ENCODE measurements around the gene MSRB1.
"Not testable (repeated sequence)": the region's sequence is repeated elsewhere in the genome, so short reads cannot be mapped to it uniquely, and the experiment has no call there.

MSRB1 gene

DNA sequence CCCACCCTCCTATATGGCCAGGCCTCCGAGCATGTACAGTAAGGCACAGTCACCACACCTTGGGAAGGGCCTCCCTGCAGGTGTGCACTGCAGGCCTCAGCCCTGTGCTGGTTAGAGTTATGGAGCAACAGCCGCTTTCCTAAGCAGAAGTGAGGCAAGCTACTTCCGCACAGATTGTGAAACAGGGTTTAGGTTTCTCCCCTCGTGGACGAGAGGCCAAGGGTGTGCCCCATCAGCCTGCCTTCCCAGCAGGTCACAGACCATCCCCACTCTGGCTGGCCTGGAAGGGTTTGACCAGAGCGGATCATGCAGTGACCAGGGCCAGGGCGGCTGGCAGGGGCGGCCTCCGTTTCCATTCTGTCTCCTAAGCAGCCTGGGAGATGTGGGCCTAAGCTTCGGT, 4.7 kb downstream of the MSRB1 start:
- no peak for FAIRE-seq

DNA sequence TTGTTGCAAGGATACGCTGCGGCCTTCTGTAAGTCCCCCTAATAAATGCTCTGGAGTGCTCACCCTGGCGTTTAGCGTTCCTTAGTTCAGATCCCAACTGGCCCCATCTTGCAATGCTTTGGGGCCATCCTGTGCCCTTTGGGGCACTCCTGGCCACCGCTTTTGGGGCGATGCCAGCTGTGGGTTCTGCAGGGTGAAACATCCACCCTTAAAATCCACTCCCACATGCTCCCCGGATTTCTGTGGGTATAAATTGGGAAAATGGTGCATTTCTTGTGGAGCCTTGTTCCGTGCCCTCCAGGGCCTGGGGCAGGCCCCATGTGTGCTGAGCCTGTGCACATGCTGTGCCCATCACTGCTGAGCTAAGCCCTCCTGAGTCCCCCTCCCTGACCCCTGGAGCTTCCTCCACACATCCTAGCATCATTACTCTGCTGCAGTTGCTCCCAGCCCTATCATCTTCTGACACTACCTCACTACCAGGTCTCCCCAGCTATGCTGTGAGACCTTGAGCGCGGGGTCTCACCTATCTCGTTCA, 6.0 kb downstream of the MSRB1 start:
- no peak for FAIRE-seq

DNA sequence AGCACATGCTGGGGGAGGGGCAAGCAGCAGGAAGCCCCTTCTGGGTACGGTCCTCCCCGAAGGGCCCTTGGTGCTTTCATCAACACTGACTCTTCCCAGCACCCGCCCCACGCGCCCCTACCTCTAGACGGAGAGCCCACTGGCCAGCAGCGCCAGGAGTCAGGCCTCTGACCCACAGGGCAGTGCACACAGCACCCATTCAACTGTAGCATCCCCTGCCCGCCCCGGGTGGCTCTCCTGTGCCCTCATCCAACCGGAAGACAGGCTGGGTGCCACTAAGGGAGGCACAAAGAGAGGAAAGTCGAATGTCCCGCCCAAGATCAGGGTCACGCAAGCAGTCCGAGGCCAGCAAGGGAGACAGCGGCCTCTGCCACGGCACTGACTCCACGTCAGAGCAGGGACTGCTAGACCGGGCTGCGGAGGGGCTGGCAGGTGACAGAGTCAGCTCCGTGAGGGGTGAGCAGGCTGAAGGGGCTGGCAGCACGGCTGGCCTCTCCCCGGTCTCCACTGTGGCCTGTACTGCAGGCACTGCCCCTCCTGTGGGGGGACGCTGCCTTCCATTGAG, 9.8 kb downstream of the MSRB1 start:
- FAIRE-seq, result no peak

DNA sequence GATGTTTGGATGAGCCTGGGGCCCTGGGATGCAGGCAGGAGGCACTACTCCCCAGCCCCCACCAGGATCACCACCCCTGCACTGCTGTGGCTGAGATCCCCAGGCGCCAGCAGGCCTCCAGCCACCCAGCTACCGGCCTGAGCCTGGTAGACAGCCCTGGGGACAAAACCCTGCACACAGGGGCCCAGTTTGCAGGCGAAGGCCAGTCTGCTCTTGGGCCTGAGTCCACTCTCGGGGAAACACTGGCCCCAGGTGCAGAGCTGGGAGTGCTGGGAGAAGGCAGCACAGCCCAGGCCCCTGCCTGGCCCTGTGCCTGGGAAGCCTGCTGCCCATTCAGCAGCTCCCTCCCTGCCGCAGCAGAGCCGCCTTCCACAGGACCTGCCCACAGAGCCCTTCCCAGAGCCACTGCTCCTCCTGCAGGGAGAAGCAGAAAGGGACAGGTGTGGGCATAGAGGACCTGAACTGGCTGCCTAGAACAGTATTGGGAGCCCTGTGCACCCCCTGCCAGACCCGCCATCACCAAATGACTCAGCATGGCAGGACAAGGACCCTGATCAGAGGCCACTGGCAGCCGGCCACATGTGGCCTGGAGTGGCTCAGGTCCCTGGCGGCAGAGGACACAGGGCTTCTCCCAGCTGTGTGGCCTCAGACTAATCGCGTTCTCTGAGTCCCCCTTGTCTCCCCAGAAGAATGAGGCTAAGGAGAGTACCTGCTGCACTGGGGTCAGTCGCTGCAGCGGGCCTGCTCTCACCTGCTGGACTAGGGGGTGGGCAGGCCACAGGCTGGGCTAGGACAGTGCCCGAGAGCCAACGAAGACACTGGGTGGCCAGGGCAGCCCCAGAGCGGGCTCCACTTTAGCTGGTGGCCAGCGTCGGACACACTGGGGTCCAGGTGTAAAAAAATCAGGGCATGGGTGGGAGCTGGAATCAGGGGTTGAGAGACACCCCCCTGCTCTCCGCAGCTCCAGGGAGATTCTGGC, 10.7 kb downstream of the MSRB1 start:
- no peak for FAIRE-seq

DNA sequence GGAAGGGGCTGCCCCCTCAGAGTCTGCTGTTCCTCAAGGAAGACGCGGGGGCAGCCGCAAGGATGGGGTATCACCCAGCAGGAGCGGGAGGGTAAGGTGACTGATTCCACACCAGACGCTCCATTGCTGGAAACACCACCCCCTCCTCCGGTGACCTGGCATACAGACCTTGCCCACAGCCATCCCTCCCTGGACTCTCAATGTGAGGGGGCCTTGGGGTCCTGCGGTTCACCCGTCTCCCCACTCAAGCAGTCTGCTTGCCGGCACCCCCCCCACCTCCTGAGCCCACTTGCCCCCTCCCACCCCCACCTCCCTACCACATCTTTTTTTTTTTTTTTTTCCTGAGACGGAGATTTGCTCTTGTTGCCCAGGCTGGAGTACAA, 12.7 kb downstream of the MSRB1 start:
- FAIRE-seq, result no peak

DNA sequence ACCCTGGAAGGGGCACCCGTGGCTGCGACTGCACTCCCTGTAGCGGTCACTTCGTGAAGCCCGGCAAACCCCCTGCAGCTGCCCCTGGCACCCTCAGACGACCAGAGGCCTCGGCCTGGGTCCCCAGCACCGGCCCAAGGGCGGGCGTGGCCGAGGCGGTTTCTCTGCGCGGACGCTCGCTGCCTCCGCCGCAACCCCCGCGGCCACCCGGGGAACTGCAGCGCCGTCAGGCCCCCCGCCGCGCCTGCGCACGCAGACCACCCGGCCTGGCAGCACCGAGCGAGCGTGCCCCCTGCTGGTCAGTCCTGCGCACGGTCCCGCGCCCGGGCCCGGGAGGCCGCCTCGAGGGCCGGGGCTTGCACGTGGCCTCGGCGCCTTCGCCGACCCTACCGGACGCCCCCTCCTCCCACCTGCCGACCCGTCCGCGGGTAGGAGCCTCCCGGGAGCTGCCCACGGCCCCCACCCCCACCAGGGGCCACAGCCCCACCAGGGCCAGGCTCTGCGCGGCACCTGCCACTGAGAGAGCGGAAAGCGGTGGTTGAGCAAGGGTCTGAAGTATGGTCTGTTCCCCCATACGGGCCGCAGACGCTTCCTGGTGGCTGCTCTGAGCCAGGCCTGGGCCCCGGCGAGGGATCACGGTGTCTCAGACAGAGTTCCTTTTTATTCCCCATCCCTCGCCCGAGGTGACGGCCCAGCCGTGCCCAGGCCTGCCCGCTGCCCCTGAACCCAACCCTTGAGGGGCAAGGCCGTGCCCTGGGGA, 13.2 kb downstream of the MSRB1 start:
- no peak for FAIRE-seq

DNA sequence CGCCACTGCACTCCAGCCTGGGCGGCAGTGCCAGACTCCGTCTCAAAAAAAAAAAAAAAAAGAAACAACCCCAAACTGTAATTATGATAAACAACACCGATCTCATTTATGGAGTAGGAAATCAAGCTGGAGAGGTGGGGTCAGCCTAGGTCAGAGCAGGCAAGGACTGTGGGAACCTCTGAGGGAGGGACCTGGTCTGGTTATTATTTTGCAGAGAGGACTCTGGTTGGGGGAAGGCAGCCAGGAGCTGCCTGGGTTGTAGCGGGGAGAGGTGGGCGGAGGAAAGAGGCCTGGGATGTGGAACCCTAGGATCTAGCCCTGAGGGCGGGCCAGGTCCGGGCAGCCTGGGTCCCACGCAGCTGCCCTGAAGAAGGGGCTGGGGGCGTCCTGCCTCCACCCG, 13.9 kb downstream of the MSRB1 start:
- no peak for FAIRE-seq

DNA sequence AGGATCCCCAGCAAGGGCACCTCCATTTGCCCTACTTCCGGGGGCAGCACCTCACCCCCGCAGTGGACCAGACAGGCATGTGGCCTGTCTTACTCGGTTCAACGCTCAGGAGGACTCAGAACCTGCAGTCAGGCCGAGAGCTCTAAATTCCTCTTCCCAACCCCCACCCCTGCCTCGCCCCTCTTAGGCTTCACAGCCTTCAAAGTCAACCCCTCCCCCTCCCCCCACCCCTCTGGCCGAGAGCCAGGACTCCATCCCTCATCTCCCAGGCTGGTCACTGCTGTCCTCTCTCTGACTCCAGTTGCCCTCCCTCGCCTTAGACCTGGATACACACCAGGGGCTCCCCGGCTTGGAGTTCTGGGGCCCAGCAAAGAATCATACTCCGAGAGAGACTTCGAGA, 16.7 kb downstream of the MSRB1 start:
- FAIRE-seq, result no peak

DNA sequence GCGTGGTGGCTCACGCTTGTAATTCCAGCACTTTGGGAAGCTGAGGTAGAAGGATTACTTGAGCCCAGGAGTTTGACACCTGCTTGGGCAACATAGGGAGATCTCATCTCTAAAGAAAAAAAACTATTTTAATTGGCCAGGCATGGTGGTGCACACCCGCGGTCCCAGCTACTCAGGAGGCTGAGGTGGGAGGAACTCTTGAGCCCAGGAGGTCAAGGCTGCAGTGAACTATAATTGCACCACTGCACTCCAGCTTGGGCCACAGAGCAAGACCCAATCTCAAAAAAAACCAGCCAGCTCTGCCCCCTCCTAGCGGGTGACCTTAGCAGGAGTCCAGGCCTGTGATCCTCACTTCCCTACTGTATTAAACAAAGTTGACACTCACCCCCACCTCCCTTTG, 18.9 kb downstream of the MSRB1 start:
- FAIRE-seq, result no peak

DNA sequence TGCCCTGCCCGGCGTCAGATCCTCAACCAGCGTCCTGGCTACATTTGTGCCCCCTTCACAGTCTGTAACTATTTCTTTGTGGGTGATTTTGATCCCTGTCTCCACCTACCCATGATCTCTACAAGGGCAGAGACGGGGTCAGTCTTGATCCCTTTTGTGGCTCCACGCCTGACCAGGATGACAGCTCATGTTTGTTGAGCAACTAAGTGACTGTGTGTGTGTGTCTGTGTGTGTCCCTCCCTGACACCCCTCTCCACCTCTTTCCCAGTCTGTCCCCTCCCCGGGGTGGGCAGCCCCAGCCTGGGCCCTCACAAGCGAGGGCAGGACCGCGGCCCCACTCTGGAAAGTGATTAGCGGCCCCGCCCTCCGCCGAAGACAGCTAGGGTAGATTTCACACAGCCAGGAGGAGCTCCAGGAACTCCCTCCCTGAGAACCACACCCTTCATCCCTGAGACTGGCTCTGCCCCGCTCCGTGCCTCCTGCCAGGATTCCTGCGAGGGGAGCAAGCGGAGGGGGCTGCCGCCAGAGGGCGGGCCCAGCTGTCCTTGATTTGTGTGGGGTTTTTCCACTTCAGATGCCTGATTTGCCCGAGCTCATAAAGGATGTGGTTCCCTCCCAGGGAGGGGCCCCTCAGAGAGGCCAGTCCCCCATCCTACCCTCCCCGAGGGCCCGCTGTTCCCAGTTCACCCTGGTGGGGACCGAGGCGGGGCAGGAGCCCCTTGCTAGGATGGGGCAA, 19.5 kb downstream of the MSRB1 start:
- FAIRE-seq, result no peak

DNA sequence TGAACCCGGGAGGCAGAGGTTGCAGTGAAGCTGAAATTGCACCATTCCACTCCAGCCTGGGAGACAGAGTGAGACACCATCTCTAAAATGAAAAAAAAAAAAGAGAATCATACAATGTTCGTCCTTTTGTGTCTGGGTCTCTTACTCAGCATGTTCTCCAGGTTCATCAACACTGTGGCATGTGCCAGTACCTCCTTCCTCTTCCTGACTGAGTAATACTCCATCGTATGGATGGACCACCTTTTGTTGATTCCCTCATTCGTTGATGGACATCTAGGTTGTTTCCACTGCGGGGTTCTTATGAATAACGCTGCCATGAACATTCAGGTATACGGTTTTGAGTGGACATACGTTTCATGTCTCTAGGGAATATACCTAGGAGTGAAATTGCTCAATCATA, 20.6 kb downstream of the MSRB1 start:
- FAIRE-seq, result no peak

DNA sequence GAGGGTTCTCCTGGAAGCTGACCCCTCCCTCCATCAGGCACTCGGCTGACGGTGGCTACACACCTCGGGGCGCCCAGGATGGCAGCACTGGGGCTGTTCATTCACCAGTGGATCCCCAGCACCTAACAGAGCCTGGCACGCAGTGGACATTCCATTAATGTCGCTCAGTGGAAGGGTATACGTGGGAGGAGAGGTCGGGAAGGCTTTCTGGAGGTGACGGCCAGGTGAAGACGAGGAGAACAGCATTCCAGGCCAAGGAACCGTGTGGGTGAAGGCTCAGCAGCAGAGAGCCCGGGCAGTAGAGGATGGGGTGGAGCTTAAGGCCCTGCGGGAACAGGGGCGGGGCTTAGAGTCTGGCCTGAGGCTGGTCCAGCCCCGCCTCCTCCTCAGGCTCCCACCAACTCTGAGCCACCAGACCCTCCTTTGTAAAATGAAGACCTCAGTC, 22.2 kb downstream of the MSRB1 start:
- no peak for FAIRE-seq

DNA sequence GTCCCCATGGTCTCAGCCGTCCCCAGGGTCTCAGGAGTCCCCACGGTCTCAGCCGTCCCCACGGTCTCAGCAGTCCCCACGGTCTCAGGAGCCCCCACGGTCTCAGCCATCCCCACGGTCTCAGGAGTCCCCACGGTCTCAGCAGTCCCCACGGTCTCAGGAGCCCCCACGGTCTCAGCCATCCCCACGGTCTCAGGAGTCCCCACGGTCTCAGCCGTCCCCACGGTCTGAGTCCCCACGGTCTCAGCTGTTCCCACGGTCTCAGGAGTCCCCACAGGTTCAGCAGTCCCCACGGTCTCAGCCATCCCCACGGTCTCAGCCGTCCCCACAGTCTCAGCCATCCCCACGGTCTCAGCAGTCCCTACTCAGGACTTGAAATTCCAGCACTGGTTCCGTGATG, 22.9 kb downstream of the MSRB1 start:
- not testable (repeated sequence) for FAIRE-seq

DNA sequence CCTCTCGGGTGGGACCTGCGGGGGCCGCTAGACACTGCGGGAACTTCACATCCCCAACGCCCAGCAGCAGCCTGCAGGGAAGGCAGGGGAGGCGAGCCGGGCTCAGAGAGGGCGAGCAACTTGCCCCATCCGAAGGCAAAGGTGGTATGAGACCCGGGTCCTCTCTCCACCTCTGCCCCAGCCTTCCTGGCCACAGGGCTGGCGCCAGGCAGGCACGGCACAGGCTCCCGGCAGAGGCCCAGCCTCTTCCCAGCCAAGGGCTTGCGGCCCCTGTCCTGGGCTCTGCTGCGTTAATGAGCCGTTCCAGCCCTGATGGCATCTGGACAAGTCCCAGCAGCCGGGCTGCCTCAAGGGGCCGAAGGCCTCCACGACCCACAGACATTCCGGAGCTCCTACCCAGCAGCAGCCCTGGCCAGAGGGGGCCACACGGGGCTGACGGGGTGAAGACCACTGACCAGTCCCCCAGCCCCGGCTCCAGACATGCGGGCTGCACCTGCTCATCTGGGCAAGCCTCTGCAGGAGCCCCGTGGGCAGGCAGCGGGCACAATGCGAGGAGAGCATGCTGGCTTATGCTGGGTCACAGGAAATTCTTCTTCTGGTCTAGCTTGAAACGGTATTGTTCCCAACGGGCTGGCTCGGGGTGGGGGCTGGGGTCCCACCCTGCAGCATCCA, 23.5 kb downstream of the MSRB1 start:
- no peak for FAIRE-seq

DNA sequence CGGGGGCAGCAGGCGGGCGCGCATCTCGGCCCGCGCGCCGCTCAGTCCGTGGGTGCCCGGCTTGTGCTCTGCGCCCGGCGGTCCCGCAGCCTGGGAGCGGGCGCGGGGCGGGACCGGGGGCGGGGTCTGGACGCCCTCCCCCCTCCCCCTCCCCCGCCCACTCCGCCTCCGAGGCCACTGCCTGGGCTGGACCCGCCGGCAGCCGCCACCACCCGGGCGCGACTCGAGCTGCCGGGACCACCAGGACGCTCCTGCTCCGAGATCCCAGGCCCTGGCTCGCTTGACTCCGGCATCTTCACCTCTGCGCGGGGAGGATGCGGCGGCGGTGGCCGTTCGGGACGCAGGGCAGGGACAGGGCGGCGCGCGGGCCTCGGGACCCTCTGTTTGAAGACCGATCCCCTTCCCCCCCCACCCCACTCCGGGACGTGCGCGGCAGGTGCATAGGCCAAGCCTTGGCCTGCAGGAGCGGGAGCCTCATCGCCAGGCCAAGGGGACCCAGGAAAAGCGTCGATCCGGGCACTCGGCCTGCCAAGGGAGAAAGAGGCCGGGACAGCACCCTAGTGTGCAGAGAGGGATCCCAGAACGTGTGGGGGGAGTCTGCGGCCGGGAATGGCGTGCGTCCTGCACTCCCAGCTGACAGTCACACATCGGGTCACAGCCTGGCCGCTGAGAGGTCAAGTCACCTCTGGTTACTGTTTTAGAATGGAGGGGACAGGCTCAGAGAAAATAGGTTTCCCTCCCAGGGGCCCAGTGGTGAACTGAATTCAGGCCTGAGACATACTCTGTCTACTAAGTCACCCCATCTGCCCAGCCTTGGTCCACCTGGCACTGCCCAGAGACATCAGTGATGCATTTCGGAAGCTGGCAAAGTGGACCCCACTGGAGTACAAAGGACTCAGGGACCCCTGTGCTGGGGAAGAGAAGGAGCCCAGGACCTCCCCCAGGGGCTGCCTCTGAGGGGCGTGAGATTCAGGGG, 24.4 kb downstream of the MSRB1 start, which contains the start of gene HS3ST6:
HS3ST6 (minus strand) TSS at position 65 of the 976 bp plus-strand sequence. CDS start 92 bp downstream, outside the sequence.
- FAIRE-seq, result no peak

DNA sequence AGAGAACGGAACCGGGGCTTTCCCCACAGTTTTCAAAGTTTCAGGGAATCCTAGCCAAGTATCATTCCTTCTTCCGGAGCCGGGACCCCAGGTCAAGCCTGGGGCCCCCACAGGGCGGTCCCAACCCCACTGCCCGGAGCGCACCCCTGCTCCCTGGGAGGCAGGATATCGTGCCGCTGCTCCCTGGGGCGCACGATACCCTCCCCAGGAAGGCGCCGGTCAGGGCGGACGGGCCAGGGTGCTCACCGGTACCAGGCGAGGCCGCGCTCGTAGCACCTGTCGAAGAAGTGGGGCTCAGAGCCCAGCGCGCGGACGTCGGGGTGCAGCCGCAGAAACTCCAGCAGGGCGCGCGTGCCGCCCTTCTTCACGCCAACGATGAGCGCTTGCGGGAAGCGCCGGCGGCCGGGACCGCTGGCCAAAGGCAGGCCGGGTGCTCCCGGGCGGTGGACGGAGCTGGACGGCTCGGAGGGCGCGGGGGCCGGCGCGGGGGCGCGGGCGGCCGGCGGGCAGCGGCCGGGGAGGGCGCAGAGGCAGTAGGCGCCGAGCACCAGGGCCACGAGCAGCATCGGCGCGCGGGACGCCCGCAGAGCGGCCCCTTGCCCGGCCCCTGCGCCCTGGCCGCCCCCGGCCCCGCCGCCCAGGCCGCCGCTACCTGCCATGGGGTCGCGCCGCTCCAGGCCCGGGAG, 25.2 kb downstream of the MSRB1 start:
- FAIRE-seq, result no peak

DNA sequence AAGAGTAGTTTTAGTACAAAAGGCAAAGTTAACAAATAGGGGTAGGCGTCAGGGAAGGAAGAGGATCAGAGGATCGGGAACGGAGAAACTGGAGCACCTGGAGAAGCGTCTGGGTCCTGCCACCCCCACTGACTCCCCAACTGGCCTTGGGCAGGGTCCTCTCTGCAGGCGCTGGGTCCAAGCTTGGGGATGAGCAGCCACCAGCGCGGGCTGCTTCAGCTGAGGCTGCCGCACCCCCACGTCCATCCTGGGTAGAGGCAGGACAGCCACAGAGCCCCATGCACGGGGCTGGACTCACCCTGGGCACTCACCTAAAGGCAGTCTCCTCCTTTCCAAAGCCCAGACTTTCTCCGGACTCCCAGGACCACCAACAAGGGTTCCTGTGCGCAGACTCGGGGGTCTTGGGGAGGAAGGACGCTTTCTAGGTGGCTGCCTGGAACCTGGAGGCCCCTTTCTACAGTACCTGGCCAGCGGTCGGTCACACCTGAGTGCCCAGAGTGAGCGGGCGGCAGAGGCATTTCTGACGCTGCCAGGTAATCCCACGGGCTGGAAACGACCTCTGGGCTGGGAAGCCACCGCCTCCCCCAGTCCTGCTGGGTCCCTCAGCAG, 25.8 kb downstream of the MSRB1 start:
- FAIRE-seq, result no peak

DNA sequence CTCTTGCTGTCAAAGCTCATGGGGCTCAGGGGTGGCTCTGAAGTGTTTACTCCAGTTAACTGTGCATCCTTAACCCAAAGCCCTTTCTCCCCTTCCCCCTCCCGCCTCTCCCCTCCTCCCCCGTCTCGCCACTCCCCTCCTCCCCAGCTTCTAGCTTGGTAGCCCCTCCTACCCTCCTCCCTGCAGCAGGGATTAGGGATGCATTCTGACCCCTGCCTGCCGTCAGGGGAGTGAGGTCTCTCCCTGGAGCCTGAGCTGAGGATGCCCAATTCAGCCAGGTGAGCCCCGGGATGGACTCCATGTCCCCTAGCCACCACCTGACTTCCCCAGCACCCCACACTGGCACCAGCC, 26.4 kb downstream of the MSRB1 start:
- no peak for FAIRE-seq

DNA sequence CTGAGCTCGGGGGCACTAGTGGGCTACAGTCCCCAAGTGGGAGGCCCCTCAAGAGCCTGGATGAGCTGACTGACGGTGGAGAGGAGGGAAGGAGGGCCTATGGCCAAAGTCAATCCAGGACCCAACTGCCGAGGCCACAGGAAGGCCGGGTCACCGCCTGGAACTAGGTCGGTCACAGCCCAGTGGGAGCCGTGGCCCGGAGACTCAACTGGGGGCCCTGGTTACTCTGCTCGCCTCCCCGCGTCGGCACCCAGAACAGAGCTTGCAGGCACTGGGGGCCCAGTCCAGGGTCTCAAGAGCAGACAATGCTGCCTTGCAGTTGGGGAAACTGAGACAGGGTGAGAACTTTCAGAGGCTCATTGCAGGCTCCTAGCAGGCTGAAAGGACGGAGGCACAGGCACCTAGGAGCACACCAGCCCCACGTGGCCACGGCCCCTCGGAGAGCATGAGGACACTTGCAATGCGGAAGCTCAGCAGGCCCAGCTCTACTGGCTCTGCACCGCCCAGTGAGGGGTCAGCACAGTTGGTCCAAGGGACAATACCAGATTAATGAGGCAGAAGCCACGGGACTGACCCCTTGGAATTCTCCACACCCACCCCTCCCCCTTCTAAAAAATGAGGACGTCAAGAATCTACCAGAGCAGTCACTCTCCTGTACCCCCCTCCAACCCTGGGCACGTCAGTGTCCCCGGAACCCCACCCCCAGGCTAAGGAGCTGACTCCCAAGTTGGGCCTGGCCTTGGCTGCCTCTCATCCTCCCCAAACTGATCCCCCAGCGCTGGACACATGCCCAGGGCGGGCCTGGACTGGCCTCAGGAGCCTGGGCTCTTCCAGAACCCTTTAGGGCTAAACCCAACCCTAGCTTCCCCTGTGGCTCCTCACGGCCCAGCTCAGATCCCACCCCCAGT, 27.0 kb downstream of the MSRB1 start:
- no peak for FAIRE-seq
